Measurements from ENCODE around the gene RARG. TPM values are rescaled to one million over a fixed set of nuclear protein-coding genes. Genes with fewer than 3 reads are reported as not detected.

The RARG gene
- total RNA-seq, 3 donors from 2014 or later: 34.4 to 38.4 (median 38.0) TPM

DNA sequence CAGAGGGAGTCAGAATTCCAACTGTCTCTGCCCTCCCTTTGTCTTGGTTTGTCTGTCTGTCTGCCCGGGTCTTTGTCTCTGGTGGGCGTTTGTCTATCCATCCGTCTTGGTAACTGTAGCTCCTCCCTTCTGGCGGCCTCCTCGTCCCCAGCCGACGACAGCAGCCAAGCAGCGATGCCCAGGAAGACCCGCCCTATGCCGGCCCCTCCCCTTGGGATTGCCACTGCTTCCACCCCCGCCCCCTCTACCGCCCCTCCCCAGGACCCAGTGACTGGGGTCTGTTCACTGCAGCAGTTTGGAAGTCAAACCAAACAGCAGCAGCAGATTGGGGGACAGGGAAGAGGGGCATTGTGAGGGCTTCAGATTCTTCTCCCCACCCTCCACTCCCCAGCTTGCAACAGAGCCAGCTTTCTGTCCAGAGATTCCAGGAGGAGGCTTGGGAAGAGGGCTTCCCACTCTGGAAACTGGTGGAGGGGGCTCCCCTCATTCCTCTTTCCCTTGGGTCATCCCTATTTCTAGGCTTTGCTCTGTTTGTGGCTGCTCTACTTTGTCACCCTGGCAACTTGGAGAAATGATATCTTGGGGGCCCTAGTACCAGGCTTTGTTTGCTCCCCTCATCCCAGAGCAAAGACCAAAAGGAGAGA lies 2.4 kb upstream of the RARG start:
- H3K4me3 Mint-ChIP-seq: no peak overlapping the region
- ATAC-seq (no peak), DNase-seq (no peak)
- H3K9me3 Mint-ChIP-seq: no peaks in the 10 kb centered on the region
- H3K36me3 Mint-ChIP-seq (ENCODE audit: insufficient read depth): no peaks in the 10 kb centered on the region
- no peaks in the 10 kb centered on the region for H3K27me3 Mint-ChIP-seq (ENCODE audit: low read depth)
- H3K4me1 Mint-ChIP-seq (ENCODE audit: low read depth): peaks cover 67% of the 10 kb centered on the region

DNA sequence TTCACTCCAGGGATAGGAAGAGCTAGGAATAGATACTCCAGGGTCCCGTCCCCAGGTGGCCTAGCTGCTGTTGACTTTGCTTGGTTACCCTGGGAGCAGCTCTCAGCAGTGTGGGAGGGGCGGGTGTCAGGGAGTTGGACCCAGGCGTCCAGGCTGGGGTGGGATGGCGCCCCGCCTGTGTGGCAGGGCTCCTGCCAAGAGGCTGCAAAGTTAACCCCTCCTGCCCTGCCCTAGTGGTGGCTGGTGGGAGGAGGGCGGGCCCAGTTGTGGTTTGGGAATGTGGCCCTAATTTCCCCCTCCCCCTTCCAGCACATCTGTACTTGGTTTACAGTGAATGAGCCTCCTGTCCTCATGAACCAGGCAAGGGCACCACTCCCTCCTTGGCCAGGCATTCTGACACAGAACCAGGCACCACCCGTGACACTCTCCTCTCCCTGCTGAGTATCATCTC lies 1.7 kb upstream of the RARG start:
- ATAC-seq: no peak
- DNase-seq: no peak
- Mint-ChIP-seq H3K9me3 (no peaks in the 10 kb centered on the region), H3K27me3 (ENCODE audit: low read depth) (no peaks in the 10 kb centered on the region), H3K36me3 (ENCODE audit: insufficient read depth) (no peaks in the 10 kb centered on the region), H3K4me1 (ENCODE audit: low read depth) (peaks cover 70% of the 10 kb centered on the region), H3K4me3 (peak overlapping the region; percentile 85)

GRCh38 chr12:53232646-53233461 lies 845 bp upstream of the RARG start:
- peak; percentile 32 to 41 for ATAC-seq
- no peak for DNase-seq
- Mint-ChIP-seq H3K36me3 (ENCODE audit: insufficient read depth) (no peaks in the 10 kb centered on the region), H3K9me3 (no peaks in the 10 kb centered on the region), H3K27me3 (ENCODE audit: low read depth) (no peaks in the 10 kb centered on the region), H3K4me1 (ENCODE audit: low read depth) (peaks cover 75% of the 10 kb centered on the region), H3K4me3 (peak overlapping the region; percentile 85)

DNA sequence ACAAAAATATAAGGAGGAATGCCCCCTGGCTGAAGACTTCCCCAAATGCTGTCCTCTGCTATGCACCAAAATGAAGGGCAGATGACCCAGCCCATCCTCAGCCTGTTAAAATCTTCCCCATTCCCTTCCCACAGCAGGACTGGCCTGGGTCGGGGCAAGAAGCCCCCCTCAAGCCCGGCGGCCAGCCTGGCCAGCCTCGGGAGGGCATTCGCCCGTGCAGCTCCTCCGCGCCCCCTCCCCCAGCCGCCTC lies 413 bp downstream of the RARG start:
- no peak for ATAC-seq
- peaks cover 4% of the 10 kb centered on the region for H3K36me3 Mint-ChIP-seq (ENCODE audit: insufficient read depth)
- H3K9me3 Mint-ChIP-seq: no peaks in the 10 kb centered on the region
- no peaks in the 10 kb centered on the region for H3K27me3 Mint-ChIP-seq (ENCODE audit: low read depth)
- H3K4me1 Mint-ChIP-seq (ENCODE audit: low read depth): peaks cover 71% of the 10 kb centered on the region
- H3K4me3 Mint-ChIP-seq: peak overlapping the region; percentile 70
- DNase-seq: no peak

GRCh38 chr12:53230108-53230845 lies 1.7 kb downstream of the RARG start:
- Mint-ChIP-seq H3K4me1 (ENCODE audit: low read depth) (peaks cover 65% of the 10 kb centered on the region), H3K9me3 (no peaks in the 10 kb centered on the region), H3K27me3 (ENCODE audit: low read depth) (no peaks in the 10 kb centered on the region), H3K4me3 (peak overlapping the region; percentile 56), H3K36me3 (ENCODE audit: insufficient read depth) (peaks cover 4% of the 10 kb centered on the region)
- ATAC-seq (no peak), DNase-seq (no peak)

- no peak for ATAC-seq
Measured at GRCh38 chr12:53229454-53229853, 2.6 kb downstream of the RARG start.

GRCh38 chr12:53227836-53228235 lies 4.2 kb downstream of the RARG start:
- no peaks in the 10 kb centered on the region for H3K9me3 Mint-ChIP-seq
- peaks cover 71% of the 10 kb centered on the region for H3K4me1 Mint-ChIP-seq (ENCODE audit: low read depth)
- H3K36me3 Mint-ChIP-seq (ENCODE audit: insufficient read depth): peaks cover 4% of the 10 kb centered on the region
- no peak for ATAC-seq
- H3K27me3 Mint-ChIP-seq (ENCODE audit: low read depth): no peaks in the 10 kb centered on the region
- DNase-seq: no peak
- H3K4me3 Mint-ChIP-seq: no peak overlapping the region

More at GRCh38 chr12:53229454-53229853, 2.6 kb downstream of the RARG start:
- no peak for DNase-seq
- peaks cover 4% of the 10 kb centered on the region for H3K36me3 Mint-ChIP-seq (ENCODE audit: insufficient read depth)
- no peaks in the 10 kb centered on the region for H3K27me3 Mint-ChIP-seq (ENCODE audit: low read depth)
- no peaks in the 10 kb centered on the region for H3K9me3 Mint-ChIP-seq
- H3K4me1 Mint-ChIP-seq (ENCODE audit: low read depth): peaks cover 70% of the 10 kb centered on the region
- H3K4me3 Mint-ChIP-seq: peak overlapping the region; percentile 56

DNA sequence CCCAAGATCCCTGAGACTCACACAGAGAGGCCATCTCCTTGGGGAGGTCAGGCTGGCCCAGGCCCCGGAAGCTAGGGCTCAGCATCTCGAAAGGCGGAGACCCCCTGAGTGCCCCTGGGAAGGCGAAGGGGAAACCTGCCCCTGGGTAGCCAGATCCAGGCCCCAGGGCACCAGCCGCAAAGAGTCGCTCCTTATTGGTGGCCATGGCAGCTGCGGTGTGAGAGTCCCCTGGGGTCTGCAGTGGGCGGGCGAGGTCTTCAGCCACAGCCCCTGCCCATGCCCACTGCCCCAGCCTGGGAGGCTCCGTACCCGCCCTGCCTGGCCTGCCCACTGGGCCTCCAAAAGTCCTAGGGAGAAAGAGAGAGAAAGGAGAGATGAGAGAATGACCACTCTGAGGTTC lies 4.7 kb downstream of the RARG start:
- ATAC-seq: no peak
- Mint-ChIP-seq H3K36me3 (ENCODE audit: insufficient read depth) (peaks cover 4% of the 10 kb centered on the region), H3K9me3 (no peaks in the 10 kb centered on the region), H3K4me1 (ENCODE audit: low read depth) (peaks cover 71% of the 10 kb centered on the region), H3K27me3 (ENCODE audit: low read depth) (no peaks in the 10 kb centered on the region), H3K4me3 (peak overlapping the region; percentile 4)
- DNase-seq: no peak

DNA sequence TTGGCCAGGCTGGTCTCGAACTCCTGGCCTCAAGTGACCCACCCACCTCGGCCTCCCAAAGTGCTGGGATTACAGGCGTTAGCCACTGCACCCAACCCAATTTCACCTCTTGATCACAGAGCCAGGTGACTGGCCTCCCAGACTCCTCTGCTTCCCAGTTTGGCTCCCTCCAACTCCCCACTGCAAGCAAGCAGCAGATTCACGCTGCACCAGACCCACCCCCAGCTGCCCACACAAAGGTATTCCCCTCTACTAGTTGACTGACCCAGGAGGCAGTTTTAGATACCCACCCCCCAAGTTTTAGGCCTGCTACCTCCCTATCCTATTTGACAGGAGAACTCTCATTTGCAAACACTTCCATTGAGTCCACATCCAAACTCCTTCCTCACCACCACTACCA lies 5.2 kb downstream of the RARG start:
- Mint-ChIP-seq H3K9me3 (no peaks in the 10 kb centered on the region), H3K36me3 (ENCODE audit: insufficient read depth) (peaks cover 4% of the 10 kb centered on the region), H3K4me1 (ENCODE audit: low read depth) (peaks cover 75% of the 10 kb centered on the region), H3K27me3 (ENCODE audit: low read depth) (no peaks in the 10 kb centered on the region), H3K4me3 (peak overlapping the region; percentile 4)
- ATAC-seq: no peak
- DNase-seq: no peak

DNA sequence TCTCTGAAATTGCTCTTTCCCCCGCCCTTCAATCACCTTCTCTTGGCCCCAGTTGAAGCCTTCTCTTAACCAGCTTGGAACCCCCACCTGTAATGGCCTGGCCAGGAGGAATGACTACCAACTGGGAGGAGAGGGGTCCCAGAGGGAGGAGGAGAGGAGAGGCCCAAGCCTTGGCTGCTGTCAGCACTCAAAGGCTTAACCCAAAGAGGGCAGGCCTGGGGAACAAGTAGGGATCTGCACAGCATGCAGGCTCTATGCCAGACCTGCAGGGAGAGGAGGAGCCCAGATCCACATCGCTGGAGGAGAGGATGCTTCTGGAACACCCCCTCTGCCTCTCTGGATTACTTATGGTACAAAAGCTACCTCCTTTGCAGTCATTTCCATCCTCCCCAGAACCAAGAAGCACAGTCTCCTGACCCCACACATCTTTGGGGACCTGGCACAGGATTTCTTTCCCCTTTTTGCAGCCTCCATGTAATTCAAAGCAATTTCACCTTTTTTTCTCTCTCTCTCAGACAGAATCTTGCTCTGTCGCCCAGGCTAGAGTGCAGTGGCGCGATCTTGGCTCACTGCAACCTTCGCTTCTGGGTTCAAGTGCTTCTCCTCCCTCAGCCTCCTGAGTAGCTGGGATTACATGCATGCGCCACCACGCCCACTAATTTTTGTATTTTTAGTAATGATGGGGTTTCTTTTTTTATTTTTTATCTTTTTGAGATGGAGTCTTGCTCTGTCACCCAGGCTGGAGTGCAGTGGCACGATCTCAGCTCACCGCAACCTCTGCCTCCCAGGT lies 6.2 kb downstream of the RARG start:
- no peak for DNase-seq
- H3K9me3 Mint-ChIP-seq: no peaks in the 10 kb centered on the region
- peaks cover 70% of the 10 kb centered on the region for H3K4me1 Mint-ChIP-seq (ENCODE audit: low read depth)
- ATAC-seq: no peak
- H3K36me3 Mint-ChIP-seq (ENCODE audit: insufficient read depth): peaks cover 4% of the 10 kb centered on the region
- H3K4me3 Mint-ChIP-seq: no peak overlapping the region
- H3K27me3 Mint-ChIP-seq (ENCODE audit: low read depth): no peaks in the 10 kb centered on the region

DNA sequence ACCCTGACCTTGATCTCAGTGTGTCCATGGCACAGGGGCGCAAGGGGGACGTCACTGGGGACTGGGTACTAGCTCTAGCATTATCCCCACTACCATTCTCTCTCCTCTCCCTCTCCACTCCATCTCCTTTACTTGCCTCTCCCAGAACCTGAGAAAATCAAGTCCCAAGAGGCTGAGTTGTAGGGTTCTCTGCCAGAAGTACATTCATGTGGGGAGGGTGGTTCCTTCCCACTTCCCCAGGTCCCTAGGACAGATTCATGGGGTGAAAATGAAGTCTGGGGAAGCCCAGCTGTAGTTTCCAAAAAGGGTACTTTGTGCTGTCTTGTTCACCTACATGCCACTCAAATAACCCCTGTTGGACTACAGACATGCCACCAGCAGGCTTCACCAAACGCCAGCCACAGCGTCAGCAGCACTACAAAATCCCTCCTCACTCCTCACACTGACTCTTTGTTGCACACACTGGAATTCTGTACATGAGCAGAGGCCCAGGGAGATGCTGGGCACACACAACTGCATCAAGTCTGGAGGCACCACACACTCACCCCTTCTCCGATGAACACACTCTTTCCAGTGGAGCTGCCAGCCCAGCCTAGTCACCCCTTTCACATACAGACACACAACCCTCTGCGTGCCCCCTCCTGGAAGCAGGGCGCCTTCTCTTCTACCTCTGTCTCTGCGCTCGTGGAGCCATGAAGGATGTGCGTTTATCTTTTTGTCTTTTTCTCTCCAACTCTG lies 6.9 kb downstream of the RARG start:
- no peak for DNase-seq
- Mint-ChIP-seq H3K27me3 (ENCODE audit: low read depth) (no peaks in the 10 kb centered on the region), H3K36me3 (ENCODE audit: insufficient read depth) (peaks cover 4% of the 10 kb centered on the region), H3K4me3 (no peak overlapping the region), H3K4me1 (ENCODE audit: low read depth) (peaks cover 70% of the 10 kb centered on the region), H3K9me3 (no peaks in the 10 kb centered on the region)
- ATAC-seq: no peak

GRCh38 chr12:53224061-53224896 lies 7.7 kb downstream of the RARG start:
- H3K4me1 Mint-ChIP-seq (ENCODE audit: low read depth): peaks cover 67% of the 10 kb centered on the region
- no peaks in the 10 kb centered on the region for H3K9me3 Mint-ChIP-seq
- DNase-seq (no peak), ATAC-seq (no peak)
- peaks cover 4% of the 10 kb centered on the region for H3K36me3 Mint-ChIP-seq (ENCODE audit: insufficient read depth)
- no peaks in the 10 kb centered on the region for H3K27me3 Mint-ChIP-seq (ENCODE audit: low read depth)
- H3K4me3 Mint-ChIP-seq: peak overlapping the region; percentile 45

Data from activated T-cell treated with anti-CD3 and anti-CD28 coated beads, Interleukin-2, amount 50 U/mL, for 4 hours (primary cell).